GM19467 (cell line): ENCODE data around the gene PTPN20.

ENCODE experiments used
- ATAC-seq: cut with Tn5 transposase; IDR thresholded peaks from one replicate; pipeline ENCODE4 v1.9.1; 2021; ENCODE audit warnings: mild to moderate bottlenecking, moderate library complexity; ENCODE audit not compliant: unreplicated experiment

The PTPN20 gene

DNA sequence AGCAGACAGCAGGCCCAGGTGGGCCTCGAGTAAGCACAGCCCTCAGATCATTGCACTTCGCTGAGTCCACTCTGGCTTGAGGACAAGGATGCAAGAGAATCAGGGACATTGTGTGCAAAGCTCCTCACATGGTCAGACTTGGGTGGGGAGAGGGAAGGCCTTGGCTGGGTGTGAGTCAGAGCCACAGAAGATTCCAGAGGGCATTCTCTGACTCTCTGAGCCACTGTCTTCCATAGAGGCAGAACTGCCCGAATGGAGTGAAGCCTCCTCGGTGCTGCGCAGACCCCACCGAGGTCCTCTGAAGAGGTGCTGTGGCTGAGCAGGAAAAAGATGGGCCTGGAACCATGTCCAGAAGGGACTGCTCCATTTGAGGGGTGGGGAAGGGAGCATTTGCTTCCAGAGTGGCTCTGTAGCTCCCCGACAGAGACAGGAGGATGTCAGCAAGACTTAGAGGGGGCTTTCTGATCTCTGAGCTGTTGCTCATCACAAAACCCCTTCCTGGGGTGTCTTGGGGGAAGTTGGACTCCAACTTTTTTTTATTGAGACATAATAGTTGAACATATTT lies 120.8 kb downstream of the PTPN20 start:
- no peak for ATAC-seq

DNA sequence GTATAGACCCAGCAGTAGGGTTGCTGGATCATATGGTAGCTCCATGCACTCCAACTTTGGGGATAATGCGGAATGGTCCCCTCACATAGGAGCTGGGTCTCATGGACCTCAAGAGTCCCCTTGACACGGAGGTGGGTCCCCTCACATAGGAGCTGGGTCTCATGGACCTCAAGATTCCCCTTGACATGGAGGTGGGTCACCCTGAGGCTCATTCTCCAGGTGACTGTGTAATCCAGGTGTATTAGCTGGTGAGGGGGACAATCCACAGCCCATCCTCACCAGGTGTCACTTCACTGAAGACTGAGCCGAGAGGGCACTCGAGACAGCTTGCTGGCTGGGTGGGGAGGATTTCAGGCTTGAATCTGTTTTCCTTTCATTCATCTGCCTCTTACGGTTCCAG lies 121.9 kb downstream of the PTPN20 start:
- no peak for ATAC-seq

DNA sequence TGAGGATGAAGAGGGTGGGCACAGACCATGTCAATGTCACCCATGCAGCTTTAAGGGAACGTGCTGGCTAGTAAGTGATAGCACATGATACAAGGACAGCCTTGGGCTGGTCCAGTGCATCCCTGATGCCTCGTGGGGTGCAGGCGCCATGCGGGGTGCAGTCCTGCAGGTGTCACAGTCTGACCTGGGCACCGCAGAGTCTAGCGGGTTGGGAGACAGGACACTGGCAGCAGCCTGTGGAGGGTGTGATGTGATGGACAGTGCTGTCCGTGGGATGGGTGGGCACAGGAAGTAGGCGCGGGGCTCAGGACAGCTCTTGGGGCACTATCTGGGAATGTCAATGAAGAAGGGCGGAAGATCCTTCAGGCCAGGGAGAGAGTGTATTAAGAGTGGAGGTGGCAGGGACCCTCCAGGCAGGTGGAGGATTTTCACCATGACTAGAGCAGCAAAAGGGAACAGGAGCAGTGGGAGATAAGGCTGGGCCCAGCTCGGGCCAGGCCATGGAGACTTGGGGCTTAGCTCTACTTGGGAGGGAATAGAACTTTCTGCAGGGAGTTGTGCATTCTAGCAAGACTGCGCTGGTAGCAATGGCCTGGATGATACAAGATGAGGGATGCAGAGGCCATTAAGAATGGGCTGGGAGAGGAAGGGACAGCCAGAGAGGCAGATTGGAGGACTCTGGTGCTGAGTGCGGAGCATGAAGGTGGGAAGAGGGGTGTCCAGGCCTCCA lies 122.5 kb downstream of the PTPN20 start:
- no peak for ATAC-seq

DNA sequence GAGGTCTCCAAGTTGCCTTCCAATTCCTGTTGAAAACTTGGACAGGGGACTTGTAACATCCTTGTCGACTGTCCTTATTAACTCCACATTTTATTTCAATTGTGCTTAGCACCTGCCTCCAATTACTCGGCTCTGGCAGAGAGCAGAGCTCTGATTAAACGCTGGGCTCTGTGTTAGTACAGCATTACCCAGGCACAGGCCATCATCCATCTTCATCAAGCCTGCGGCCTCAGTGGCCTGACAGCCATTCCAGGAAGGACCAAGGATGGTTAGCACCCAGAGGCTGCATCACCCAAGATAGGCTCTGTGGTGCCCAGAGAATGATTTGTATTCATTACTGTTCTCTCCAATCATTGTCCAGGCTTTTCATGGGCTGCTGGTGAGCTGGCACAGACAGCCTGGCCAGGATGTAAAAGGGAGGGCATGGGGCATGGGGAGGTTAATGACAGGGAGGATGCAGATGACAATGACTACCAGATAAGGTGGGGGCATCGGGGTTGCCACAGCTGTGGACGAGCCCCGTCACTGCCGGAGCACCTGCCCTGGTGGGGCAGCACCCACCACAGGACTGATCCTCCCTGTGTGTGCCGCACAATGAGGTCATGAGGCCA lies 123.3 kb downstream of the PTPN20 start:
- no peak for ATAC-seq

DNA sequence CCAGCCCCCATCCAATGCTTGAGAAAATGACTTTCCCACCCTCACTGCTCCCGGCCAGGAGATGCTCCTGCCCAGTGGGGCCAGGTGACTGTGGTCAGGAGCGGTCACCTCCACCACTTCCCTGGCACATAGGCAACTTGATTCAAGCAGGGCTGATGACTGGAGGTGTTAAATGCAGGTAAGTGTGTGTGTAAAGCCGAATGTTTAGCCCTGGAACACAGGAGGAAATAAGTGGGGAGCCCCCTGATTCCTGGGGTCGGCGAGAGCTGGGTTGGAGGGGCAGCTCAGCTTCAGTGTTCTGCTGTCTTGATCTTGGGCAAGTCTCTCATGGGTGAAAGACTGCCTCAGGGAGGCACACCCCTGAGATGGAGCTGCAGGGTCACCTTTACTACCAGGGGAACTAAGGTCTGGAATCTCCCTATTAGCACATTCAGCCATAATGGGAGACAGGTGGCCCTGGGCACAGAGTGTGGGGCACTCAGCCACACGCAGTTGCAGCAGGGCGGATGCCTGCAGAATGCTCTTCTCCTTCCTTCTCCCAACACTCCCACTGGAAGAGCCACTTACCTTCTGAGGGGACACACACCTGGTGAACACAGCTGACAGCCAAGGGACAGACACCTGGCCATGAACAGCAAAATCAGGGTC lies 124.1 kb downstream of the PTPN20 start:
- no peak for ATAC-seq

DNA sequence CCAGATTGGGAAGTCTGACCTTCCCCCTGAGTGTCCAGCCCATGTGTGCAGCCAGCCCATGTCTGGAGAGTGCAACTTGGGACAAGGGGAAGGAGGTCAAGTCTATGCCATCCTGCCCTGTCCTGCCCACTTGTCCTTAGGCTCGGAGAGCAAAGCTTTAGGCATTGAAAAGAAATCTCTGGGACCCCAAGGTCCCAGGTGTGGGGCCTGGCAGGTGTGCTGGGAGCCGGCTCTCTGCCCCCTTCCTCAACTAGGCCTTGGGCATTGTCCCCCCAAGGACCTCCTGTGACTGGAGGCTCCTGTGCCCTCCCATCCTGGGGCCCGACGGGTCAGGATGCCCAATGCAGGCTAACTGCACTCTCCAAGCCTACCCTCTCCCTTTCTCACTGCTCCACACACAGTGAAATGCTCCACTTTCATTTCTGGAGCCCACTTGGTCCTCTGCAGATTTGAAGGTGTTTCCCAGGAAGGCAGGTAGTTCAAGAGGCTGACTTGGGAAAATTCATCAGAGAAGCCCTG lies 124.7 kb downstream of the PTPN20 start:
- ATAC-seq: no peak

DNA sequence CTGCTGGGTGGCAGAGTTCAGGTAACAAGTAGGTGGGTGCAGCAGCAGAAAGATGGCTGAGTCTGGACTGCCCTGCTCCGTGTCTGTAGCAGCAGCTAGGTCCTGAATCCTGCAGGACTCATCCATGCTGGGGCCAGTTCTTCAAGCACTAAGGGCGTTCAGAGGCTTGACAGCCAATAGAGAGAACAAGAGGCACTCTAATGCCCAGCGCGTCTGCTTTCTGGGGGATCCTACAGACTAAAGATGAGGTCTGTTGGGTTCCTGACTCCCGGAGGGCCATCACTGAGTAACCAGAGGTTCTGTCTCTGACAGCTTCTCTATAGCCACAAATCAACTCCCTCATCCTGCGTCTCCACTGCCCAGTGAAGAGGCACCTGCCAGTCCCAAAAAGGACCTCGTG lies 125.5 kb downstream of the PTPN20 start:
- ATAC-seq: no peak

DNA sequence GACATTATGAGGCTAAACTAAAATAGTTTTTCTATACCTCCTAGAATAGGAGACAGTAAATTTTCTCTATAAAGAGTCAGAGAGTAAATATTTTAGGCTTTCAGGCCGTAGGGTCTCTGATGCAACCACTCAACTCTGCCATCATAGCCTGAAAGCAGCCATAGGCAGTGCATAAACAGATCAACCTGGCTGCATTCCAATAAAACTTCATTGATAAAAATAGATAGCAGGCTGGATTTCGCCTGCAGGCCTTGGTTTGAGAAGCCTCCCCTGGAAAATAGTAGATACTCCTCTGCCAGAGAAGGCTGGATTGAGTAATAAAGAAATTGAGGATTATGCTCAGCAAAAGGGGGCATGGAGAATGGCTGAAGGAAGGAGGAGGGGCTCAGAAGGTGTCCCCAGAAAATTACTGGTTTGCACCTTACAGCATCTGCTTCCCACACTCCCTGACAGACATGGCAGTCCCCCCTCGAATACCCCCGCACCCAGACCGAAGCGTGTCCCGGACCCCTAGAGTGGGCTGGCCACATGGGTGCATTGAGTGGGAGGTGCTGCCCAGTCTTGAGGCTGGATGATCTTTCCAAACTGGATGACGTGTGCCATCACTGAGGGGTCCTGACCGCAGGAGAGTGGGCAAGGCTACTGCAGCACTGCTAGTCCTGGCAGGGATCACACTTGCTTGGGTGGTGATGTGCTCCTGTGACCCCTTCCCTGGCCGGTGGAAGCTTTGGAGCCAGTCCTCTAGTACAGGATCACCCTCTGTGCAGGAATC lies 126.6 kb downstream of the PTPN20 start:
- ATAC-seq: no peak

DNA sequence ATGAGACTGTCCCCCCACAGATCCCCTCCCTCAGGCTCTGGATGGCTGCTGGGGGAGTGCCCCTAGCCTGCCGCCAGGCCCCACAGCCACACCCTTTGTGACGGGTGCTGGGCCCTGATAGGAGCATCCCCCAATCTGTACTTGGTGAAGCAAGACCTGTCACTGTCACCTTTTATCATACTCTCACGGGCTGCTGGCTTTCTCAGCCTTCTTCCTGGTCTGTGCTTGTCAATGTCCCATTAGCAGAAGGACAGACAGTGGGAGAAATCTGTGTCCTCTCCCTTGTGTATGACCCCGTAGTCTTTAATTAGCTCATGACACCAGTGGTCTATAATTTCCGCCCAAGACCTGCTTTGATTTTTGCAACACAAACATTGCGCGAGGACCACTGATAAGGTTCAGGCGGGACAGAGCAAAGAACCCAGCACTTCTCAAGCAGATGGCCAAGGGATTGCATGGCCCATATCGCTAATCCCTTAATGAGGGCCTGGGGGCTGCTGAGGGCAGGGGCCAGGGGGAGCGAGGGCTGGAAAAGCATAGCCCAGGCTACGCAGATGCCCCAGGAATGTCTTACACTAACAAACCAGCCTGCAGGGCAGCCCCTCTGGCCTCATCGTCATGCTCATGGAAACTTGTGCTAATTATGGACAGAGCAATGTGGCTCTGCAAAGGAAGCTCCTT lies 127.8 kb downstream of the PTPN20 start:
- no peak for ATAC-seq

DNA sequence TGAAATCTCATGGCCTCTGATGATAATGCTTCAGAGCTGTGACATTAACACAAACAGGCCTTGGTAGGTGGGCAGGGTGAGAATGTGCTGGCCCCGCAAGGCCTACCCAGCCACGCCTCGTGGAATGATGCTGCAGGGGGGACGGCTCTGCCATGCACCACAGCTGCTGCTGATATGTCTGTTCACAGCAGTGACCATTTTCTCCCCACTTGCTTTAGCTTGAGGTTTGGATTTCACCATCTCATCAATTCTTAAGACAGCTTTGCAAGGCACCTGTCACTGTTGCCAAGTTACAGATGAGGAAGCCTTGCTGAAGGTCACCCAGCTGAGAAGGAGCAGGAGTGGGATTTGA lies 128.3 kb downstream of the PTPN20 start:
- ATAC-seq: no peak

DNA sequence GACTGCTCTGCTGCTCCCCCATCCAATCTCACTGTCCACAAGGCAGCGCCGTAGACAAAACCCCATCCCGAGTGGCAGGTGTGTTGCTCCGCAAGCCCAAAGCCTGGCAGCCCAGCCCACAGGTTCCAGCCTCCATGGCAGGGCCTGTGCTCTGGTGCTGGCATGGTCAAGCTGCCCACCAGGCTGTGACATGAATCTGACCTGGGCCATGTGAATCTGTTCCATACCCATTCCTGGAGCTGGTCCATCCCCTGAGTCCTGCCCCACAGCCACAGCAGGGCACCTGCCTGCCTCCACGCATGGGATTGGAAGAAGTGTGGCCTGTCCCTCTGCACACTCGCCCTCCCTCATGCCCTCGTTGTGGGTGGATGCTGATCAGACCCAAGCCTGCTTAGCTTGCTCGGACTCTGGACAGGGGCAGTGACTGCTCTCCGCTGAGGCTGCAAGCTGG lies 128.8 kb downstream of the PTPN20 start:
- no peak for ATAC-seq

DNA sequence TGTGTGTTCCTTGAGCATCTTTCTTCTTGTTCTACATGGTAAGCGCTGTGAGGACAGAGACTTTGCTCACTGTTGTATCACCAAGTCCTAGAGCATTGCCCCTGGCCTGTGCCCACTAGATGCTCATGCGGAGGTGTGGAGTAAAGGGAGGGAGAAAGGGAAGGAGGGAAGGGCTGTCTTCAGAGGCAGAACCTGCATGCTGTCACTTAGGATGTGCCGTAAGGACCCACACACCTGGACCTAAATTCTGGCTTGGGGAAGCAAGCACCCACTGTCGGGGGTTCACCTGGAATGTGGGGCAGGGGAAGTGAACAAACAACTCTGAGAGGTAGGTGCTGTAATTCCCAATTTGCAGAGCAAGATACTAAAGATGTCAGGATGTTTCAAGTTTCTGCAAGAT lies 129.5 kb downstream of the PTPN20 start:
- no peak for ATAC-seq

DNA sequence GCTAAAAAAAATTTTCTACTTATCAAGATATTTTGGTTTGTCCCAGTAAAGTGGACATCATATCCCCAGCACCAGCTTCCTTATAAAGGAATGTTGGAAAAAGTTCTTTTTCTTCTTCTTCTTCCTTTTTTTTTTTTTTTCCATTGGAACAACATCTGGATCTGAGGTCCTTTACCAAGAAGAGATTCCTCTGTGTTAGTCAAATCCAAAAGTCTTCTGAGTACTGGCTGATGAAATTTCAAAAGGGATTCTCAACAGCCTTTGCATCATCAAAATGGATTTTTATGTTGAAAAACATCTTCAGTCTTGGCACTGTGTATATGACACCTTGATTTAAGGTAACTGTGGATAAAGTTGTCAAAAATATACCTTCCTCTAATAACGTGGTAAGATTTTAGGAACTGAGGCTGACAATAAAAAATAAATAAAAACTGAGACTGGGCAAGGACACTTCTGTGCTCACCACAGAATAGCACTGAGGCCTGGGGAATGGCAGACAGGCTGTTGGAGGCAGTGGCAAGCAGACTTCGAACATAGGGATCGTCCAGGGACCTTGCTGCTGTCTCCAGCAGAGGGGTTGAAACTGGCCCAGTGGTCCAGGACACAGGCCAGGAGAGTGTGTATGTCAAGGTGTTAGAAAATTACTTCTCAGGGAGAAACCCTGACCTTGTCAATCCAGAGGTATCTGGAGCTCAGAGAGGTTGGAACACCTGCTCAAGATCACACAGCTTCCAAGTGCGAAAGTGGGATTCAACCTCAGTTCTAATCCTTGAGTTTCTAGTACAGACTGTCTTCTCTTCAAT lies 130.4 kb downstream of the PTPN20 start:
- ATAC-seq: no peak

DNA sequence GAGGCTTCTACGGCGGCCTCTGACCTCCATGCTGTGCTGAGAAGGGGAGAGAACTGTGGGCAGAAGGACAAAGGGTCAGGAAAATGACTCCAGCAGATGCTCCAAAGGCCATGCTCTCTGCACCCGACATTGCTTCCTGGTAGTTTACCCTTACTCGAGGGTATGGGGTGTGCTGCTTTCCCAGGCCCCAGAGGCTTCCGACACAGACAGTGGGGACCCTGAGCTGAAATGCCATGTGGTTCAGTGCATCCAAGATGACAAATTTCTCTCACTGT lies 130.9 kb downstream of the PTPN20 start:
- ATAC-seq: no peak

DNA sequence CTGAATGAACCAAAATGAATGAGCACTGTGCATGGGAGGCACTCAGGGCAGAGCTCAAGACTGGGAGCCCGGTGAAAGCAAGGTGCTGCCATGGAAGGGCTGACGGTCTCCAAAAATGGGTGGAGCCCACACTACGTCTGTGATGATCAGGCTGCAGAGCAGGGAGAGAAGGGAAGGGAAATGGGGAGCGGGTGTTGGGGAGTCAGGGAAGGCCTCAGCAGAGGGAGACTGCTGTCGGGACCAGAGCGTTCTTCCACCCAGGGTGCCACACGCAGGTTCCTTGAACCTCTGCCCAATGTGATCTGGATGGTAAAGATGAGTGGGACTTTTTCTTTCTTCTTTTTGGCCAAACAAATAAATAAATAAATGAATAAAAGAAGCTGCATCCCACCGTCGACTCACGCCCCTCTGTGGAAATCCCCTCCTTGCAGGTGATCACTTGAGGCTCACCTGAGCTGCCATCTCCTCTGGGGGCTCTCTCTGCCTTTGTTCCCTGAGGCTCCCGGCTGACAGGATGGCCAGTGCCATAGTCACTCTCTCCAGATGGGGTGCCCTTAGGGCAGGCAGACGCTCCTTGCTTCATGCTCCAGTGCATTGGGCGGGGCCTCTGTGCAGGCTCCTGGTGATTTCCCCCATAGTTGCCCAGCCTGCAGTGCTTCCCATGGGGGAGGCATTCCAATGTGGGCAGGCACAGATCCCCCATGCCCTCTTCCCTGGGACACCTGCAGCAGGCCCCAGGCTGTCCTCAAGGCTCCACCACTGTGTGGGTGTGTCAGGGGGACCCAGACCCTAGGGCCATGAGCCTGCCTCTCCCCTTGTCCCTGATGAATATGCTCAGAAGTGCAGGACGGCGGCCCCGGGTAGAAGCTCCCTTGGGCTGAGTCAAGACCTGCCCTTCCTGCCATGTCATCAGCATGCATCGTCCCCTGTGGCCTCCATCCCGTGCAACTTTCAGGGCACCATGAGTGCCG lies 131.8 kb downstream of the PTPN20 start:
- ATAC-seq: no peak

DNA sequence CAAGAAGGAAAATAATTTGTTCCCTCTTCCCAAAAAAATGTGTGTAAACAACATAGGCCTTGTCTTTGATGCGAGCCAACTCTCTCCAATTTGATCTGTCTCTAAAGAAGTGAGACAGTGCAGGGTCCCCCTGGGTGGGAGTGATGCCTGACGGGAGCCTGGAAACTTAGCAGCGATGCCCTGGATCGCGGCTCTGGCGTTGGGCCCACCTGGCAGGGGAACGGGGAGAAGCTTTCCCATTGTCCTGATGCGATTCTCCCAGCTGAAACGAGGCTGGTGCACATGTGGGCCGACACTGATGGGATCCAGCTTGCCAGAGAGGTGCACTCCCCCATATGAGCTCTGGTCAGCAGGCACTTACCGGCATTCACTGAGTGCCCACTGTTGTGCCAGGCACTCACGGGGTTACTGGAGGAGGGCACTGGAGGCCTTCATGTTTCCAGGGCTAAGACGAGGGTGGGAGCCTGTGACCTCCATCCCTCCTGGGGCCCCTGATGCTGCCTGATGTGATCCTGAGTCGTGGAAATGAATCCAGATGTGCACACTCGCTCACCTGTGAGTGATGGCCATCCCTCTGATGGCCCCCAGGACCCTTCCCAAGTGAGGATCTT lies 132.8 kb downstream of the PTPN20 start:
- no peak for ATAC-seq

DNA sequence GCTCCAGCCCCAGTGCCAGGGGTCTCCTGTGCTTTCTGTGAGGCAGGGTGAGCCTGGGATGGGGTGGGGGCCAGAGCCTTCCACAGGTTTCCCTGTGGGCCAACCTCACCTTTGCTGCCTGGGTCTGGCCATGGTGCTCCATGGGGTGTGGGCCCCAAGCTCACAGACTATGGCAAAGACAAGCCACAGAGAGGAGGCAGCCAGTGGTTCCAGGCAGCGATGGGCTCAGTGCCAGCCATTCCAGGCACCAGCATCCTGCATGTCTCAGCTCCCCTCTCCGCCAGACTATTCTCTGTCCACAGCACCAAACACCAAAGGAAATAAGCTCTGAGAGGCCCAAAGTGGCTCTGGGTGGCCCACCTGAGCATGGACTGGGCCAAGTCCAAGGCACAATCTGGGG lies 133.5 kb downstream of the PTPN20 start:
- no peak for ATAC-seq

DNA sequence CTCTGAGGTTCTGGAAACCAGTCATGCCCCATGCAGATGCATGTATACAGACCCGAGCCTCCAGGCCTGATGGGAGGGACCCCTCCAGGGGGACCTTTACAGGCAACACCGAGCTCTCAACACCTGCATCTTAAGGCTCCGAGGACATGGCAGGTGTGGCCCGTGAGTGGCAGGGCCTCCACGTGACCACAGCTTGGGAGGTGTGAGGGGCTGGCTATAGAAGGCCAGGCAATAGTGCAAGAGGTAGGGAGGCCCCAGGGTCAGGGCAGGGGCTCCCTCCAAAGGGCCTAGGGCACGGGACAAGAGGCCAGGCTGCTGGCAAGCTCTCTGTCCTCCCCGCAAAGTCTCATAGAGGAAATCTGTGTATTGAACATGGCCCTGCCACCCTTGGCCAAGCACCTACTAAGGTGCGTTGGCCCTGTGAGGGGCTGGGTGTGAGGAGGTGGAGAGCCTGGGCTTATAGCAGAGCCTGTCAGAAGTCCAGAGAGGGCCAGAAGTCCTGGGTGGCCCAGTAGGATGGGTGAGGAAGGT lies 134.2 kb downstream of the PTPN20 start:
- ATAC-seq: no peak
